Uterus (tissue), 4 donors: Measurements from ENCODE around the gene TPR. TPM values are rescaled to one million over a fixed set of nuclear protein-coding genes. Genes with fewer than 3 reads are reported as not detected.

ENCODE experiments used
- DNase-seq, 2 donors: peaks; one replicate each; pipeline ENCODE4 v3.0.0-alpha.2; 2019 to 2020
- H3K27ac ChIP-seq, 2 donors: fragments of 200-600 bp; sonication (generic); 1 replicate in 1 of 2; 2 replicates in 1 of 2; pipeline ENCODE4 v1.5.1; 2016 to 2018
- H3K27me3 ChIP-seq, 2 donors: fragments of 200-600 bp; sonication (generic); one replicate each; pipeline ENCODE4 v1.5.1; 2018 to 2019; ENCODE audit warnings: control low read depth in 1 of 2
- H3K36me3 ChIP-seq, 2 donors: fragments of 200-600 bp; sonication (generic); one replicate each; pipeline ENCODE4 v1.5.1; 2019; ENCODE audit warnings: control low read depth in 1 of 2
- H3K4me1 ChIP-seq, 2 donors: fragments of 200-600 bp; sonication (generic); one replicate each; pipeline ENCODE4 v1.5.1; 2018 to 2019; ENCODE audit warnings: control low read depth in 1 of 2
- H3K4me3 ChIP-seq, 2 donors: fragments of 200-600 bp; sonication (generic); 1 replicate in 1 of 2; 2 replicates in 1 of 2; pipeline ENCODE4 v1.5.1; 2018 to 2019; ENCODE audit warnings: mild to moderate bottlenecking in 1 of 2
- H3K9me3 ChIP-seq, 2 donors: fragments of 200-600 bp; sonication (generic); one replicate each; pipeline ENCODE4 v1.5.1; 2019; ENCODE audit warnings: control low read depth in 1 of 2
- POLR2A ChIP-seq, 2 donors: fragments of 450-650 bp; IDR thresholded peaks; one replicate each; pipeline ENCODE4 v1.6.1; 2016; ENCODE audit warnings: antibody characterized with exemption in 2 of 2, mild to moderate bottlenecking in 1 of 2, moderate library complexity in 1 of 2
- intact Hi-C: fragments of 100-400 bp; cut with DNase I; formaldehyde crosslinking; loops from one replicate; pipeline ENCODE4 v1.15.1; 2023; ENCODE audit warnings: low total_unique reads
- total RNA-seq, 4 donors: library from RNA; depleted of rRNA in 3 of 4; stranded (reverse); fragments of >200 nt in 3 of 4; gene quantifications; one replicate each; pipeline versions ENCODE4 v1.1.0 to v1.2.4, GENCODE V29; 2014 to 2023
- TF ChIP-seq, protein P1 (sequence below), 4 experiments: fragments of 200-600 bp in 2 of 4; fragments of 450-650 bp in 2 of 4; sonication (generic) in 2 of 4; IDR thresholded peaks; one replicate each; pipeline ENCODE4 v1.5.1; 2016 to 2019; ENCODE audit warnings: antibody characterized with exemption in 4 of 4, mild to moderate bottlenecking in 2 of 4, moderate library complexity in 1 of 4
- donor health status: DM: yes; HTN: yes; CAD: no.

TPR gene
- total RNA-seq, 4 donors from 2014 or later = 33.8 to 165 (median 83.1) TPM

DNA sequence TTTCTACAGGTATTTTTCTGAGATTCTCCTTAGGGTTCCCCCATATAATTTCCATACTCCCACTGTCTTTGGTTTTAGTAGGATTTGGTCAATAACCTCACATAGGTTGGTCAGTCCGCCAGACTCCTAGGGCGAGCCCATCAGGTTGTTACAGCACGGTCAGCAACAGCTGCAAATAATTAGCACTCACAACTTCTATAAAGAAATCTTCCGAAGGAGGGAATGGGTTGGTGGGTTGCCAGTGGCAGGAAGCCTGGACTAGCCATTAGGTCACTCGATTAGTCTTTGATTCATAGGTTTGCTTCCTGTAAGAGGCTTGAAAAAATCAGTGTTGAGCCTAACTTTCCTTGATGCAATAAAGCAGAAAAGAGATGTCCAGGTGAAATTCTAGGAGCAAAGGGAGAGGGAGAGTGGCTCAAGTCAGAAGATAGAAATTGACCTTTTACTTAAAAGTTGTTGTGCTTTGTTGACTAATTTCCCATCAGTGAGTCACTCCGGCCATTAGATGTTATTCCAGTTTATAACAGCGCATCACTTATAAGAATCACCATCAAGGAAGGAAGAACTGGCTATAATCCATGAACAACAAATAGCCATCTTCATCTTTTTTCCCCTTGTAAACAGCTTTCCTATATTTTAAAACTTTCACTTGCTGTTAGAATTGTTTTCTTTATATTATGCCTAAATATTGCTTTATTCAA, 88.3 kb downstream of the TPR start:
- Histone ChIP-seq H3K36me3 (no peaks in the 10 kb centered on the region), H3K27ac (no peak overlapping the region), H3K4me3 (no peak overlapping the region), H3K9me3 (no peaks in the 10 kb centered on the region), H3K27me3 (no peaks in the 10 kb centered on the region), H3K4me1 (no peaks in the 10 kb centered on the region)
- no peak for DNase-seq
- intact Hi-C loops = no loop called here
- no peak for TF ChIP-seq POLR2A (IDR thresholded peaks at IDR 0.05)
- TF ChIP-seq, protein P1, sequence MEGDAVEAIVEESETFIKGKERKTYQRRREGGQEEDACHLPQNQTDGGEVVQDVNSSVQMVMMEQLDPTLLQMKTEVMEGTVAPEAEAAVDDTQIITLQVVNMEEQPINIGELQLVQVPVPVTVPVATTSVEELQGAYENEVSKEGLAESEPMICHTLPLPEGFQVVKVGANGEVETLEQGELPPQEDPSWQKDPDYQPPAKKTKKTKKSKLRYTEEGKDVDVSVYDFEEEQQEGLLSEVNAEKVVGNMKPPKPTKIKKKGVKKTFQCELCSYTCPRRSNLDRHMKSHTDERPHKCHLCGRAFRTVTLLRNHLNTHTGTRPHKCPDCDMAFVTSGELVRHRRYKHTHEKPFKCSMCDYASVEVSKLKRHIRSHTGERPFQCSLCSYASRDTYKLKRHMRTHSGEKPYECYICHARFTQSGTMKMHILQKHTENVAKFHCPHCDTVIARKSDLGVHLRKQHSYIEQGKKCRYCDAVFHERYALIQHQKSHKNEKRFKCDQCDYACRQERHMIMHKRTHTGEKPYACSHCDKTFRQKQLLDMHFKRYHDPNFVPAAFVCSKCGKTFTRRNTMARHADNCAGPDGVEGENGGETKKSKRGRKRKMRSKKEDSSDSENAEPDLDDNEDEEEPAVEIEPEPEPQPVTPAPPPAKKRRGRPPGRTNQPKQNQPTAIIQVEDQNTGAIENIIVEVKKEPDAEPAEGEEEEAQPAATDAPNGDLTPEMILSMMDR (IDR thresholded peaks at IDR 0.05) = no peak

DNA sequence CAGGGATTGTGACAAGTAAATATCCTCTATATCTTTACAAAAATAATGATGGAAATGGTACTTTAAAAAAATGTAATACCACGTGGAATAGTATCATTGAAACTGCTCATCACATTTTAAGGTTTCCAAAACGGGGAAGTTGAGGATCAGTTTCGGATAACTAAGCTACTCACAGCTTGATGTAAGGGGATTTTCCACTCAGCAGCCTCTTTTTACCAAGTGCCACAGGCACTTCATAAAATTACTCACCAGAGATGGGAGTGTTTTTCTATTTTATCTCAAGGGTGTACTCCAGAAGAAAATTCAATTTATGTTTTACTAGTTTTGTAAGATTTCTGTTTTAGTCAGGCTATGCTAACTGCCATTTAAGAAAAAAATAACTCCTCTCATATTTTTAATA, 91.7 kb downstream of the TPR start:
- TF ChIP-seq, protein P1 (IDR thresholded peaks at IDR 0.05) = no peak
- no peaks in the 10 kb centered on the region for H3K27me3 ChIP-seq
- intact Hi-C loops = no loop called here

DNA sequence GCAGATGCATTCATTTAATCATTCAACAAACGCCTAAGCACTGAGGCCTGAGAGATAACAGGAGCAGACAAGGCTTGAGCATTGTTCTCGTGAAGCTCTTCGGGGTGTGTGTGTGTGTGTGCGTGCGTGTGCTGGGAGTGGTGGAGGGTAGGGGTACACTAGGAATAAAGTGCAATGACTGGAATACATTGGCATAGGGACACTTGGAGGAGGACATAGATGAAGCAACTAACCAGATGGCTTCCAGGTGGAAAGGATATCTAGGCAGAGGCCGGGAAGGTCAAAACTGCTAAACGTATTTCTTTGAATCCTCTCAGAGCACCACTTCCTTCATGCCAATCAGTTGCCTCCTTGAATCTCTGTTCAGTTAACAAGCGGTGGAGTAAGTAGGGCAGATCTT, 92.6 kb downstream of the TPR start:
- Histone ChIP-seq H3K27me3 (no peaks in the 10 kb centered on the region), H3K4me3 (no peak overlapping the region), H3K9me3 (no peaks in the 10 kb centered on the region), H3K36me3 (no peaks in the 10 kb centered on the region), H3K27ac (no peak overlapping the region), H3K4me1 (no peaks in the 10 kb centered on the region)
- intact Hi-C loops = no loop called here
- TF ChIP-seq POLR2A (IDR thresholded peaks at IDR 0.05) = no peak
- TF ChIP-seq, protein P1 (IDR thresholded peaks at IDR 0.05) = no peak
- no peak for DNase-seq

More for the DNA sequence above, 91.7 kb downstream of the TPR start:
- DNase-seq = no peak
- H3K27ac ChIP-seq = no peak overlapping the region
- no peak overlapping the region for H3K4me3 ChIP-seq
- H3K4me1 ChIP-seq = no peaks in the 10 kb centered on the region
- H3K36me3 ChIP-seq = no peaks in the 10 kb centered on the region
- H3K9me3 ChIP-seq = no peaks in the 10 kb centered on the region

DNA sequence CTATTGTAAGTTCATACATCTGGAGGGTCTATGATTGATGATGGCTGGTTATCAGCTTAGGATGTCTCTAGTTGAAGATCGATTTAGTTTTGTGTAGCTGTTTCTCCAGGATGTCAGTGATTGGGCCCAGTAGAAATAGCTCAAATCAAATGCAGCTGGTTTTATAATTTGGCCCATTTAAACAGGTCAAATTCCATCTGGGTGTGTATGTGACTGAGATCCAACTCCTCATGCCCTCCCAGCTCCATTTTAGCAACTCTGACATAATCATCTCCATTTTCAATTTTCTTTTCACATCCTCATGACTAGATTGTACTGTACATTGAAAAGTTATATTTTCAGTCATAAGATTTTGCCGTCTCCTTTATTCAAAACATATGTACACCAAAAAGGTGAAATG, 99.2 kb downstream of the TPR start:
- Histone ChIP-seq H3K9me3 (no peaks in the 10 kb centered on the region), H3K4me3 (no peak overlapping the region), H3K27me3 (no peaks in the 10 kb centered on the region), H3K36me3 (no peaks in the 10 kb centered on the region), H3K27ac (no peak overlapping the region), H3K4me1 (no peaks in the 10 kb centered on the region)
- TF ChIP-seq, protein P1 (IDR thresholded peaks at IDR 0.05) = no peak
- TF ChIP-seq POLR2A (IDR thresholded peaks at IDR 0.05) = no peak
- DNase-seq = no peak
- intact Hi-C loops = no loop called here

DNA sequence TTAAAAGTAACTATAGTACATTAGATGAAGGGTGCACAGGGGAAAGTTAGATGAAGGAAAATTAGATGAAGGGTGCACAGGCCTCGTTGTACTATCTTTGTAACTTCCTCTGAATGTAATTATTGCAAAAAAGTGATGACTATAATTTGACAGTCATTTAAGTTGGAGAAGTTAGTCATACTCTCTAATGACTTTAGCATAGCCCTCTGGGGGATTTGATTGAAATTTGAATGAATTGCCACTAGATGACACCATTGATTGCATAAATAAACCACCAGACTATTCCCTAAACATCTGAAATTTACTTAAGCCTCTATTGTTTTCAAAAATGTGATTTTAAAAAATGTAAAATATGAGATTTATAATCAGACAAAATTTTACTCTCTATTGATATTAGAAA, 102.6 kb downstream of the TPR start:
- Histone ChIP-seq H3K27ac (no peak overlapping the region), H3K4me1 (no peaks in the 10 kb centered on the region), H3K4me3 (no peak overlapping the region), H3K27me3 (no peaks in the 10 kb centered on the region), H3K9me3 (no peaks in the 10 kb centered on the region), H3K36me3 (no peaks in the 10 kb centered on the region)
- no peak for DNase-seq
- intact Hi-C loops = no loop called here
- TF ChIP-seq POLR2A (IDR thresholded peaks at IDR 0.05) = no peak
- TF ChIP-seq, protein P1 (IDR thresholded peaks at IDR 0.05) = no peak
